Astrocyte (in vitro differentiated cells and primary cell): ENCODE data around the gene APOBR.

Source experiments
- CTCF ChIP-seq: IDR thresholded peaks from 2 replicates; pipeline ENCODE4 v1.5.1; 2011; ENCODE audit warnings: low read depth, mild to moderate bottlenecking, inconsistent platforms, low read length, moderate library complexity; ENCODE audit not compliant: insufficient read depth
- EZH2 ChIP-seq: IDR thresholded peaks from 2 replicates; pipeline ENCODE4 v1.6.1; 2012; ENCODE audit warnings: mild to moderate bottlenecking, low read length, inconsistent platforms; ENCODE audit not compliant: insufficient read depth

GRCh38 chr16:28492511-28492910, 1.9 kb upstream of the APOBR start:
- TF ChIP-seq EZH2: no peak
- no peak for TF ChIP-seq CTCF
